GM19025 (cell line): Measurements from ENCODE around the gene RCOR2.

ENCODE experiments used
- ATAC-seq: cut with Tn5 transposase; IDR thresholded peaks from one replicate; pipeline ENCODE4 v1.9.1; 2021; ENCODE audit warnings: mild to moderate bottlenecking, low read depth, moderate library complexity; ENCODE audit not compliant: unreplicated experiment

RCOR2 gene

GRCh38 chr11:63908631-63909401 lies 8.1 kb downstream of the RCOR2 start:
- ATAC-seq = no peak

GRCh38 chr11:63907808-63908530 lies 9.0 kb downstream of the RCOR2 start:
- no peak for ATAC-seq

- no peak for ATAC-seq
These were observed 9.9 kb downstream of the RCOR2 start for GRCh38 chr11:63907063-63907462.

- ATAC-seq = no peak
These were observed 10.4 kb downstream of the RCOR2 start for GRCh38 chr11:63906585-63906984.

GRCh38 chr11:63906087-63906486 lies 10.9 kb downstream of the RCOR2 start:
- no peak for ATAC-seq

GRCh38 chr11:63905179-63905578 lies 11.8 kb downstream of the RCOR2 start:
- ATAC-seq = no peak

GRCh38 chr11:63904743-63905142 lies 12.2 kb downstream of the RCOR2 start:
- no peak for ATAC-seq

- no peak for ATAC-seq
These were observed 13.1 kb downstream of the RCOR2 start for GRCh38 chr11:63903884-63904283.

- ATAC-seq = no peak
These were observed 15.3 kb downstream of the RCOR2 start for GRCh38 chr11:63901660-63902059.

- ATAC-seq = no peak
These were observed 19.4 kb downstream of the RCOR2 start for GRCh38 chr11:63897459-63898146.

- ATAC-seq = no peak
These were observed 20.9 kb downstream of the RCOR2 start for GRCh38 chr11:63896071-63896470.

GRCh38 chr11:63893355-63893754 lies 23.6 kb downstream of the RCOR2 start:
- ATAC-seq = no peak

GRCh38 chr11:63892228-63892627 lies 24.7 kb downstream of the RCOR2 start:
- no peak for ATAC-seq

GRCh38 chr11:63890368-63890767 lies 26.6 kb downstream of the RCOR2 start:
- no peak for ATAC-seq

GRCh38 chr11:63889344-63889743 lies 27.6 kb downstream of the RCOR2 start:
- no peak for ATAC-seq

- ATAC-seq = peak; percentile 61
These were observed 28.5 kb downstream of the RCOR2 start for GRCh38 chr11:63888170-63889086.

GRCh38 chr11:63887386-63887999 lies 29.5 kb downstream of the RCOR2 start:
- no peak for ATAC-seq

- no peak for ATAC-seq
These were observed 32.6 kb downstream of the RCOR2 start for GRCh38 chr11:63884196-63884932.

- ATAC-seq = no peak
These were observed 33.2 kb downstream of the RCOR2 start for GRCh38 chr11:63883791-63884190.
